Stimulated activated CD4-positive, alpha-beta T cell treated with anti-CD3 and anti-CD28 coated beads, Interleukin-2, amount 100 ng/mL, for 24 hours (primary cell): ENCODE results near the gene NRDC.
"Not testable (repeated sequence)": the region's sequence is repeated elsewhere in the genome, so short reads cannot be mapped to it uniquely, and the experiment has no call there.

Experiments used
- DNase-seq, 2 donors: peaks; one replicate each; pipeline ENCODE4 v3.0.0-alpha.2; 2020

NRDC gene

DNA sequence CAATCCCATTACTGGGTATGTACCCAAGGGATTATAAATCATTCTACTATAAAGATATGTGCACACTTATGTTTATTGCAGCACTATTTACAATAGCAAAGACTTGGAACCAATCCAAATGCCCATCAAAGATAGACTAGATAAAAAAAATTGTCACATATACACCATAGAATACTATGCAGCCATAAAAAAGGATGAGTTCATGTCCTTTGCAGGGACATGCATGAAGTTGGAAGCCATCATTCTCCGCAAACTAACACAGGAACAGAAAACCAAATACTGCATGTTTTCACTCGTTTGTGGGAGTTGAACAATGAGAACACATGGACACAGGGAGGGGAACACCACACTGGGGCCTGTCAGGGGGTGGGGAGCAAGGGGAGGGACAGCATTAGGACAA lies 16.2 kb upstream of the NRDC start:
- DNase-seq: not testable (repeated sequence)

GRCh38 chr1:51878308-51878615 lies 265 bp downstream of the NRDC start:
- DNase-seq: no peak

- DNase-seq: peak; percentile 26 to 29
These were observed 856 bp downstream of the NRDC start for GRCh38 chr1:51877434-51878307.

DNA sequence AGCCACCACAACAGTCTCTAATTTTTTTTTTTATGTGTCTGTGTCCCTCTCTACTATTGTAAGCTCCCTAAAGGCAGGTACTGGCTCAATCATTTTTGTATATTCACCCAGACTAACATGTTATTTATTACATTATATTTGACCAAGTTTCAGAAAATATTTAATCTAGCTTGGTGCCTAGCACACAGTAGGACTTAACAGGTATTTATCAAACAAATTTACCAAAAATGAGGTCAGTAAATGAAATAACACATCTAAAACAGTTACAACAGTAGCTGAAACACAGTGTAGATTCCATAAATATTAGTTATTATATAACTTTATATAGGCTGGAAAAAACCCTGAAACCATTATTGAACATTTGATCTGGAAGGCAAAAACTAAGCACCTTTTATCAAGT lies 2.7 kb downstream of the NRDC start:
- DNase-seq: no peak

- no peak for DNase-seq
These were observed 3.2 kb downstream of the NRDC start for GRCh38 chr1:51875291-51875772.

DNA sequence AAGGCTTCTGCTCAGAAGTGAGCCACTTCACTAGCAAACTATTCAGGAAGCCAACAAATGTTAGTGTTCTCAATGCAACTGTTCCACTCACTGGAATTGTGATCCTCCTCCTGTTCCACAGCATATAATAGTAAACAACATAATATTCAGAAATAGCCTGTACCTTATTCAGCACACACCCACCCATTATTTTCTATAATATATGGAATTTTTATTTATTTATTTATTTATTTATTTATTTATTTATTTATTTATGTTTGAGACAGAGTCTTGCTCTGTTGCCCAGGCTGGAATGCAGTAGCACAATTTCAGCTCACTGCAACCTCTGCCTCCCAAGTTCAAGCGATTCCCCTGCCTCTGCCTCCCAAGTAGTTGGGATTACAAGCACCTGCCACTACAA lies 5.3 kb downstream of the NRDC start:
- not testable (repeated sequence) for DNase-seq

GRCh38 chr1:51871351-51871975 lies 7.1 kb downstream of the NRDC start:
- no peak for DNase-seq

- no peak for DNase-seq
These were observed 7.8 kb downstream of the NRDC start for GRCh38 chr1:51870603-51871350.

- no peak for DNase-seq
These were observed 10.9 kb downstream of the NRDC start for GRCh38 chr1:51867479-51868232.

GRCh38 chr1:51863384-51863783 lies 15.1 kb downstream of the NRDC start:
- DNase-seq: no peak

DNA sequence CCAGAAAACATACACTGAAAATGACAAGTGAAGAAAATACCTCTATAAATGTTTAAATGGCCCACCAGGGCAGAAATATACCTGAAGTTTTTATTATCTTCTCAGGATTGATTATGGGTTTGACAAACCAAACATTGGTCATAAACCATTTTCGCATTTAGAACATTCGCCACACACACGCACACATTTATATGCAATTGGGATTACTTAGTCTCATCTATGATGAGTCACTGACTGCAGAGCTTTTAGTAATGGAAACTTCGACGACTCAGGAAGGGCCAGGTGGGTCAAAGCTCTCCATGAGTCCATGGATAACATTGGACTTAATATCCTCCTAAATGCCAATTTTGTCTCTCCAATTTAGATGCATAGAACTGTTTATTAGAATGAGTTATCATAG lies 16.9 kb downstream of the NRDC start:
- no peak for DNase-seq

- no peak for DNase-seq
These were observed 18.8 kb downstream of the NRDC start for GRCh38 chr1:51859735-51860134.

DNA sequence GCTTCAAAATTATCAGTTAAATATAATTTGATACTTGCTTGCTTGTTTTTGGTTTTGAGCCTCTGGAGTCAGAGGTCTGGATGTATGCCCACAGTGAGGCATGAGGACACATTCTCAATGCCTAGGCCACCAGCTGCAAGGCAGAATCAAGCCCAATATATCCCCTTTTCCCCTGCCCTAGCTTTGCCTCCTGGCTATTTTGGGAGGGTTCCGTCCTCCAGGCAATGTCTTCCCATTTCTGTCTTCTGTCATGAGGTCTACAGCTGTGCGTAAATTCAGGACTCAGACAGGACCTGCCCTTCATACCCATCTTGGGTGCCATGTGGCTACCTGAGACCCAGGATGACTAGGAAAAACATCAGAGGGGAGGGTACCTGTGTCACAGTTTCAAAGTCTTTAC lies 19.2 kb downstream of the NRDC start:
- no peak for DNase-seq

DNA sequence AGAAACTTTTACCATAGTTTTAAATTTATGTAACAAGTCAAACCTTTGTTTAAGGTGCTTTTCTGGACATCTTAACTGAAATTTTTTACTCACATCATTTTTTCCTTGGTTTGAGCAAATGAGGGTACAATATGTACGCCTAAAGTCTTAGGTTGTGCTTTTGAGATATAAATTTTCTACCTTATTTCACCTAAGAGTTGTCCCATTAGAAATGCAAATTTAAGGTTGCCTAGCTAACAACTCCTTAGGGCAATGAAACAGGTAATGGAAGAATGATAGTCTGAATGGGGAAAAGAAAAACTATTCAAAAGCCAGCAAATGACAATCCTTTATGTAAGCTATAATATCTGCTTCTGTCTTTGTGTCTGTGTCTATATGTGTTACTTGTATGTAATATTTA lies 19.6 kb downstream of the NRDC start:
- no peak for DNase-seq

DNA sequence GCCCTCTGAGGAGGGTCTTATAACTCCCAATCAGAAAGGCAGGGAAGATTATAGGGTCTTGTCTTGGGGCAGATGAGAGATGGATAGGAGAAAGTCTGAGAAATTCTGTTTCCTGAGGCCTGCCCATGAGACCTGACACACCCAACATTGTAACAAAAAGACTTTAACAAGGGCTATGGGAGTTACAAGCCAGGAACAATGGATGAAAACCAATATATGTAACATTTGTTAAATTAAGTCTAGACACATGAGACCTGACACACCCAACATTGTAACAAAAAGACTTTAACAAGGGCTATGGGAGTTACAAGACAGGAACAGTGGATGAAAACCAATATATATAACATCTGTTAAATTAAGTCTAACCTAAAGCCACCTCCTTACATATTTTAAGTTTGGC lies 21.8 kb downstream of the NRDC start:
- DNase-seq: no peak

- DNase-seq: no peak
These were observed 22.9 kb downstream of the NRDC start for GRCh38 chr1:51855624-51856023.

DNA sequence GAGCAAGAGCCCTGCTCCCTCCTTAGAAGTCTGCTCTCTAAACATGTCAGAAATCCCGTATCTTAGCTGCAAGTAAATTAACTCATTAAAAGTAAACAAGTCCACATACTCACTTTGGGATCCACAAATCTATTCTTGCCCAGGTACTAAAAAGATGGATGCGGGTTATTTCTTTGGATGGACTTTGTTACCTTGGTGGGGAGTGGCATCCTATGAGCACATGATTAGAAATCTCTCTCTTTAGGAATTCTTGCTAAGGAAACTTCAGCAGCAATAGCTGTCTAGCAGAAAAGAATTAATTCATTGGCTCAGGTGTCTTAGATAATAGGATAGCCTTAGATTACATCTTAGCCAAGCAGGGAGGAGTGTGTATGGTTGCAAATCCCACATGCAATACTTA lies 25.2 kb downstream of the NRDC start:
- no peak for DNase-seq

GRCh38 chr1:51851882-51852396 lies 26.6 kb downstream of the NRDC start:
- no peak for DNase-seq

DNA sequence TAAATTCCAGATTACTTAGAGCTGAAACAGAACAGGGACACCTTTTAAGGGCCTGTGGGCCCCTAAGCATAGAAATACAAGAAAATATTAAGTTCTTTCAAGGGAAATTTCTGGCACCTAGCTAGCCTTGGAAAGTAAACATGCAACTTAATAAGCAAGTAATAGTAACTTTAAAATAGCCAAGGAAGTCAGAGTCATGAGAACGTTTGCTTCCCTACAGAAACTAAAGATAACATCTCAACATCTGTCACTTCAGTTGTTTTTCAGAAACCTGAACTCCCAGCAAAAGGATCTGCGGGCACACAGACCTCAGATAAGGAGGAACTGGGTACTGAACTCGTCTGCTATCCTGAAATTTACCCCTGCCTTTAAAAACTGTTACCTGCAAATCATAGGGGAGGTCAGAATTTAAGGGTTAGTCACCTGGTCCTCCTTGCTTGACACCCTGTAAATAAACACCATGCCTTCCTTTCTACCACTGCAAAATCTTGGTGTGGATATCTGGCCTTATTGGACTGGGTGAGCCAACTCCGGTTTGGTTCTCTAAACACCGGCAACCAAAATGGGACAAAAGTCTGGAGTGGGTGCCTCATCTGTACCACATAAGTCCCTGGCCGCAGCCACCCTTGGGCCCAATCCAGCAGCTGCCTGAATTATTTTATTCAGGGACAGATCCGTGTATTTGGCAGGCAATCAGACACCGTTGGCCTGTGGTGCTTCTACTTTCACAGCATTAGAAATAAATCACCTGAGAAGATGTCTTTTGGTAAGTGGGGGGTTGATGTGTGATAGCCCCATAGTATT lies 27.9 kb downstream of the NRDC start:
- no peak for DNase-seq

- no peak for DNase-seq
These were observed 31.1 kb downstream of the NRDC start for GRCh38 chr1:51847294-51847920.

DNA sequence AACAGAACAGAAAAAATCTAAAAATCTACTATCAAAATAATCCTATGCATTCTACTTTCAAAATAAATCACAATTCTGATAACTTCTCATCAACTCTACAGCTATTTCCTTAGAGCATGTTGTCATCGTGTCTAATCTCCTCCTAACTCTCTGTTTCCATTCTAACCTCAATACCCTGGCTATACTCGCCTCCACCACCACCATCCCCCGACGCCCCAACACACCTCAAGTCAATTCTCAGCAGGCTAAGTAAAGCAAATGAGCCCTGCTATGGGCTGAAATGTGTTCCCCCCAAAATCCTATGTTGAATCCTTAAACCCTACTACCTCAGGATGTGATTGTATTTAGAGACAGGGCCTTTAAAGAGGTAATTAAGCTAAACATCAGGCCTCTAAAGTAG lies 34.6 kb downstream of the NRDC start:
- peak in 1 of 2 donors; percentile 31 for DNase-seq
